Smooth muscle cell (in vitro differentiated cells): ENCODE results near the gene SEMA3D. TPM values are rescaled to one million over a fixed set of nuclear protein-coding genes. Genes with fewer than 3 reads are reported as not detected.
"Not testable (repeated sequence)": the region's sequence is repeated elsewhere in the genome, so short reads cannot be mapped to it uniquely, and the experiment has no call there.

ENCODE experiments used
- DNase-seq: peaks from one replicate; lab custom pipeline; 2025; ENCODE audit not compliant: unreplicated experiment; lab: John Stamatoyannopoulos, UW
- H2AFZ ChIP-seq: fragments of 200-600 bp; sonication (generic); 2 replicates; pipeline ENCODE4 v1.6.0; 2016; ENCODE audit warnings: antibody characterized with exemption, low read depth, mild to moderate bottlenecking
- H3F3A ChIP-seq: fragments of 200-600 bp; sonication (generic); 2 replicates; pipeline ENCODE4 v1.6.0; 2017; ENCODE audit warnings: antibody characterized with exemption, low read depth
- H3K27ac ChIP-seq: fragments of 200-600 bp; sonication (generic); 2 replicates; pipeline ENCODE4 v1.5.1; 2016; ENCODE audit warnings: low read depth, mild to moderate bottlenecking
- H3K27me3 ChIP-seq: fragments of 200-600 bp; sonication (generic); 2 replicates; pipeline ENCODE4 v1.6.1; 2016; ENCODE audit warnings: low read depth, mild to moderate bottlenecking
- H3K36me3 ChIP-seq: fragments of 200-600 bp; sonication (generic); 2 replicates; pipeline ENCODE4 v1.5.1; 2016; ENCODE audit warnings: low read depth
- H3K4me1 ChIP-seq: fragments of 200-600 bp; sonication (generic); 2 replicates; pipeline ENCODE4 v1.5.1; 2016; ENCODE audit warnings: low read depth
- H3K4me2 ChIP-seq: fragments of 200-600 bp; sonication (generic); 2 replicates; pipeline ENCODE4 v1.6.0; 2016; ENCODE audit warnings: mild to moderate bottlenecking
- H3K4me3 ChIP-seq: fragments of 200-600 bp; sonication (generic); 2 replicates; pipeline ENCODE4 v1.5.1; 2016; ENCODE audit warnings: mild to moderate bottlenecking
- H3K79me2 ChIP-seq: fragments of 200-600 bp; sonication (generic); 2 replicates; pipeline ENCODE4 v1.6.0; 2016; ENCODE audit warnings: low read depth, mild to moderate bottlenecking
- H3K9ac ChIP-seq: fragments of 200-600 bp; sonication (generic); 2 replicates; pipeline ENCODE4 v1.6.0; 2016; ENCODE audit warnings: low read depth
- H3K9me3 ChIP-seq: fragments of 200-600 bp; sonication (generic); replicated peaks from 2 replicates; pipeline ENCODE4 v1.5.1; 2016; ENCODE audit warnings: low read depth
- H4K20me1 ChIP-seq: fragments of 200-600 bp; sonication (generic); 2 replicates; pipeline ENCODE4 v1.6.0; 2016; ENCODE audit warnings: low read depth
- WGBS: methylation state at CpG from one replicate; pipeline ENCODE4 v1.1.7; 2016; ENCODE audit warnings: low lambda C conversion rate; 5-methylcytosine and 5-hydroxymethylcytosine counted together
- polyA plus RNA-seq: library from polyadenylated mRNA; unstranded; fragments of >200 nt; fragmentation: Nextera tagmentation; extraction: Ambion mirVana; gene quantifications from 2 replicates; pipeline ENCODE4 v1.2.1, GENCODE V29; 2016
- total RNA-seq: library from RNA; depleted of rRNA; stranded (reverse); fragments of >200 nt; gene quantifications from 2 replicates; pipeline ENCODE4 v1.2.3, GENCODE V29; 2014
- TF ChIP-seq, protein P1 (sequence below): fragments of 200-600 bp; sonication (generic); IDR thresholded peaks from 2 replicates; pipeline ENCODE4 v1.5.1; 2017; ENCODE audit warnings: borderline replicate concordance, mild to moderate bottlenecking, antibody characterized with exemption; ENCODE audit not compliant: insufficient read depth, poor library complexity, severe bottlenecking

Gene SEMA3D
- total and polyA plus RNA-seq, 2 experiments from 2014 or later, result 9.8 to 106 TPM

DNA sequence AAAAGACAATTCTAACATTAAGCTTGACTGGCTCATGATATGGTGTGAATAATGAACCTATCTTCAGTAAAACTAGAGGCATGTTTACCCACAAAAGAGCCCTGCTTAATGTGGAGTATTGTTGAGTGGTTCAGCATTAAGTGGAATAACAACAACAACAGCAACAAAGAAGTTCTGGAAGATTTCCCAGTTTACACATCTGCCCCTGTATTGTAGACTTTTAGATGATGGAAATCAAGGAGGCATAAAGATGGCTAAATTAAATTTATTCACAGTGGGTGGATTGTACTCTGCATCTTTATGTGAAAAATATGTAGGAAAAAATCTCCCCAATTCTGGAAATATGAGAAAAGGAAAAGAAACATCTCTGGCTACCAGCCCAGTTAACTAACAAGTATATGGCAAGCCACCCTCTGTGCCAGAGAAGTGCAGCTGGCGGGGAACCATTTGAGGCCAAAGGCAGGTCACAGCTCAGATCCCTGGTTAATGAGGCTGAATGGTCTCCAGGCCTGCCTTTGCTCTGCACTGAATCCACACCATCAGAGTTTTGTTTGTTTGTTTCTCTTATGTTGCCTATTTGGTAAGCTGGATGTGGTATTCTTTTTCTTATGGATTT lies 186.0 kb downstream of the SEMA3D start:
- Histone ChIP-seq H3K4me1 (no peaks in the 10 kb centered on the region), H3K9ac (no peak overlapping the region), H3K4me3 (no peak overlapping the region), H3K79me2 (no peaks in the 10 kb centered on the region), H3K4me2 (no peak overlapping the region), H4K20me1 (no peaks in the 10 kb centered on the region), H3K27me3 (no peaks in the 10 kb centered on the region), H3K9me3 (no peaks in the 10 kb centered on the region), H3F3A (no peaks in the 10 kb centered on the region), H3K36me3 (no peaks in the 10 kb centered on the region), H2AFZ (no peak overlapping the region), H3K27ac (no peak overlapping the region)
- no peak for DNase-seq
- TF ChIP-seq, protein P1, sequence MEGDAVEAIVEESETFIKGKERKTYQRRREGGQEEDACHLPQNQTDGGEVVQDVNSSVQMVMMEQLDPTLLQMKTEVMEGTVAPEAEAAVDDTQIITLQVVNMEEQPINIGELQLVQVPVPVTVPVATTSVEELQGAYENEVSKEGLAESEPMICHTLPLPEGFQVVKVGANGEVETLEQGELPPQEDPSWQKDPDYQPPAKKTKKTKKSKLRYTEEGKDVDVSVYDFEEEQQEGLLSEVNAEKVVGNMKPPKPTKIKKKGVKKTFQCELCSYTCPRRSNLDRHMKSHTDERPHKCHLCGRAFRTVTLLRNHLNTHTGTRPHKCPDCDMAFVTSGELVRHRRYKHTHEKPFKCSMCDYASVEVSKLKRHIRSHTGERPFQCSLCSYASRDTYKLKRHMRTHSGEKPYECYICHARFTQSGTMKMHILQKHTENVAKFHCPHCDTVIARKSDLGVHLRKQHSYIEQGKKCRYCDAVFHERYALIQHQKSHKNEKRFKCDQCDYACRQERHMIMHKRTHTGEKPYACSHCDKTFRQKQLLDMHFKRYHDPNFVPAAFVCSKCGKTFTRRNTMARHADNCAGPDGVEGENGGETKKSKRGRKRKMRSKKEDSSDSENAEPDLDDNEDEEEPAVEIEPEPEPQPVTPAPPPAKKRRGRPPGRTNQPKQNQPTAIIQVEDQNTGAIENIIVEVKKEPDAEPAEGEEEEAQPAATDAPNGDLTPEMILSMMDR, result no peak
- WGBS, result 82% methylated on average over 1 of the region's 1 CpG

DNA sequence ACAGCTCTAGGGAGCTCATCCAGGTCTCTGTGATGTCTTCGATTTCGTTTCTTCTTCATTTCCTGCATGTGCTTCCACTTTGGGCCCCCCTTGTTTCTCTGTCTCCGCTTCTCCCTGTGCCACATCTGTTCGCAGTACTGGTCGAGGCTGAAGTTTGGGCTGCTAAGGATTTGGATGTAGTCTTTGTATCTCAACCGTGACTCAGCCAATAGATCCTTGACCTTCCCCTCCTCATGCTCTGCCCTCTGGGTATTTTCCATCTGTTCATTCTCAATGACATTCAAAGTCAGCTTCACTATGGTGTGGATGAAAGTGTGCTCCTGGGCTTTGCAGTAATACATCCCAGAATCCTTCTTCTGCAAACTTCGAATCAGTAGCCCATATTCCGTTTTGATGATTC lies 187.4 kb downstream of the SEMA3D start:
- 84% methylated on average over 8 of the region's 8 CpGs for WGBS
- no peak overlapping the region for H2AFZ ChIP-seq

DNA sequence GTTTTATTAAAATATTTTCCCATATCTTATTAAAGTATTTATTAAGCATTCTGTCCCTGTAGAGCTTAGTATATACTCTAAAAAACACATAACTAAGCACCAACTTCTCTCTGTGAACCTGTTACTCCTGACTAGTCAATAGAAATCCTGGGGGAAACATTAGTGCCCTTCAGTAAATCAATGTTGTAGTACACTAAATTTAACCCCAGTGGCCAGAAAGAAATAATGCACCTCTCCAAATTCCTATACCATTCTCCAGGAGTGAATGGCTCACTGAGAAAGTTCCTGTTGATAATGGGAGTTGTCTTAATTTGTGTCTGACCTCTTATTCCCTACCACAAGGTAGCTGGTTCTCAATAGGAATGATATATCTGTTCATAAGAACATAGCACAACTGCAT lies 188.2 kb downstream of the SEMA3D start:
- no peak overlapping the region for H3K9ac ChIP-seq
- no peak for DNase-seq
- H3K27ac ChIP-seq, result no peak overlapping the region
- no peak overlapping the region for H3K4me2 ChIP-seq
- H3K4me3 ChIP-seq, result no peak overlapping the region
- no peaks in the 10 kb centered on the region for H3K4me1 ChIP-seq
- TF ChIP-seq, protein P1, result no peak
- H3K27me3 ChIP-seq, result no peaks in the 10 kb centered on the region
- H3K36me3 ChIP-seq, result no peaks in the 10 kb centered on the region
- H3F3A ChIP-seq, result no peaks in the 10 kb centered on the region
- no peaks in the 10 kb centered on the region for H4K20me1 ChIP-seq
- no peak overlapping the region for H2AFZ ChIP-seq
- no peaks in the 10 kb centered on the region for H3K9me3 ChIP-seq
- H3K79me2 ChIP-seq, result no peaks in the 10 kb centered on the region

More for the DNA sequence above, 187.4 kb downstream of the SEMA3D start:
- TF ChIP-seq, protein P1, result no peak
- H3K36me3 ChIP-seq, result no peaks in the 10 kb centered on the region
- H3K79me2 ChIP-seq, result no peaks in the 10 kb centered on the region
- H3K27ac ChIP-seq, result no peak overlapping the region
- no peaks in the 10 kb centered on the region for H4K20me1 ChIP-seq
- DNase-seq, result no peak
- H3K9ac ChIP-seq, result no peak overlapping the region
- no peaks in the 10 kb centered on the region for H3K27me3 ChIP-seq
- no peak overlapping the region for H3K4me2 ChIP-seq
- no peak overlapping the region for H3K4me3 ChIP-seq
- H3K4me1 ChIP-seq, result no peaks in the 10 kb centered on the region
- no peaks in the 10 kb centered on the region for H3F3A ChIP-seq
- H3K9me3 ChIP-seq, result no peaks in the 10 kb centered on the region

DNA sequence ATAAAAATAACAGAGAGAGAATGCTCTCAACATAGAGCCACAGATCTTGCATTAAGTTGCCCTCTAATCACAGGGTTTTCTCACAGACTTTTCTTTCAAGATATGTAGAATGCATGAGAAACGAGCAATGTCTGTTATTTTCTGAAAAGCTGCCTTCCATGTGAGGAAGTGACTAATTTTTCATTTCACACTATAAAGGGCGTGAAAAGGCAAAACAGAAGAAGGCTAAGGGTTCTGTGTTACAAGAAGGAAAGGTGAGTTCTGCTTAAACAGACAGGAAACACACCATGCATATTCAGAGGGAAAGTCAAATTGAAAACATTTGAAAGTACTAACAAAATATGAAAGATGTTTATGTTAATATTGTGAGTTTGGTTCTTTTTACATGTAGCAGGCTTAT lies 189.2 kb downstream of the SEMA3D start:
- H3K36me3 ChIP-seq, result no peaks in the 10 kb centered on the region
- no peak overlapping the region for H2AFZ ChIP-seq
- no peak overlapping the region for H3K27ac ChIP-seq
- H3F3A ChIP-seq, result no peaks in the 10 kb centered on the region
- no peak overlapping the region for H3K4me2 ChIP-seq
- no peaks in the 10 kb centered on the region for H3K9me3 ChIP-seq
- H3K9ac ChIP-seq, result no peak overlapping the region
- no peaks in the 10 kb centered on the region for H3K27me3 ChIP-seq
- TF ChIP-seq, protein P1, result no peak
- 67% methylated on average over 2 of the region's 2 CpGs for WGBS
- no peaks in the 10 kb centered on the region for H3K79me2 ChIP-seq
- H3K4me1 ChIP-seq, result no peaks in the 10 kb centered on the region
- no peaks in the 10 kb centered on the region for H4K20me1 ChIP-seq
- no peak overlapping the region for H3K4me3 ChIP-seq
- no peak for DNase-seq

DNA sequence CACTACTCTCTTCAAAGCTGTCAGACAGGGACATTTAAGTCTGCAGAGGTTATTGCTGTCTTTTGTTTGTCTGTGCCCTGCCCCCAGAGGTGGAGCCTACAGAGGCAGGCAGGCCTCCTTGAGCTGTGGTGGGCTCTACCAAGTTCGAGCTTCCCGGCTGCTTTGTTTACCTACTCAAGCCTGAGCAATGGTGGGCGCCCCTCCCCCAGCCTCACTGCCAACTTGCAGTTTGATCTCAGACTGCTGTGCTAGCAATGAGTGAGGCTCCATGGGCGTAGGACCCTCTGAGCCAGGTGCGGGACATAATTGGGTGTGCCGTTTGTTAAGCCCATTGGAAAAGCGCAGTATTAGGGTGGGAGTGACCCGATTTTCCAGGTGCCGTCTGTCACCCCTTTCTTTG lies 193.9 kb downstream of the SEMA3D start:
- not testable (repeated sequence) for H3K4me3 ChIP-seq, H3K27me3 ChIP-seq, H3K9ac ChIP-seq, DNase-seq, H3K27ac ChIP-seq, H3K79me2 ChIP-seq, H4K20me1 ChIP-seq, H3K4me1 ChIP-seq, H3K4me2 ChIP-seq, H3F3A ChIP-seq, H3K36me3 ChIP-seq, H2AFZ ChIP-seq, H3K9me3 ChIP-seq
- WGBS, result 98% methylated on average over 9 of the region's 9 CpGs
